Tibial nerve (tissue), 4 donors: ENCODE results near the gene TNFRSF12A. TPM values are rescaled to one million over a fixed set of nuclear protein-coding genes. Genes with fewer than 3 reads are reported as not detected.
A peak's percentile ranks its signal among the peaks of the same experiment; 100 is the strongest.

Source experiments
- DNase-seq, 2 donors: peaks; one replicate each; pipeline ENCODE4 v3.0.0-alpha.2; 2019; ENCODE audit warnings: low spot score in 2 of 2
- H3K27ac ChIP-seq, 4 donors: fragments of 200-600 bp; sonication (generic) in 3 of 4; one replicate each; pipeline ENCODE4 v1.5.1; 2017 to 2019; ENCODE audit warnings: mild to moderate bottlenecking in 1 of 4
- H3K27me3 ChIP-seq, 2 donors: fragments of 200-600 bp; sonication (generic) in 1 of 2; one replicate each; pipeline versions ENCODE4 v1.5.1 to v1.6.0; 2017 to 2019
- H3K36me3 ChIP-seq, 3 donors: fragments of 200-600 bp; sonication (generic); one replicate each; pipeline ENCODE4 v1.5.1; 2018 to 2019
- H3K4me1 ChIP-seq, 4 donors: fragments of 200-600 bp; sonication (generic) in 3 of 4; one replicate each; pipeline ENCODE4 v1.5.1; 2017 to 2019
- H3K4me3 ChIP-seq, 4 donors: fragments of 200-600 bp; sonication (generic) in 3 of 4; one replicate each; pipeline ENCODE4 v1.5.1; 2017 to 2019; ENCODE audit warnings: mild to moderate bottlenecking in 1 of 4, moderate library complexity in 1 of 4
- H3K9me3 ChIP-seq, 4 donors: fragments of 200-600 bp; sonication (generic) in 3 of 4; one replicate each; pipeline ENCODE4 v1.5.1; 2017 to 2019
- EP300 ChIP-seq, 2 donors: sonication (generic); formaldehyde crosslinking; IDR thresholded peaks; one replicate each; pipeline ENCODE4 v1.6.1; 2017; ENCODE audit warnings: antibody characterized with exemption in 2 of 2, mild to moderate bottlenecking in 1 of 2
- POLR2A ChIP-seq, 2 donors: fragments of 450-650 bp; IDR thresholded peaks; one replicate each; pipeline ENCODE4 v1.6.1; 2017; ENCODE audit warnings: antibody characterized with exemption in 2 of 2, mild to moderate bottlenecking in 2 of 2, moderate library complexity in 2 of 2
- WGBS, 2 donors: methylation state at CpG; one replicate each; pipeline ENCODE4 v1.1.5; 2018; 5-methylcytosine and 5-hydroxymethylcytosine counted together
- total RNA-seq, 4 donors: library from RNA; depleted of rRNA; stranded (reverse); fragments of >200 nt; gene quantifications; one replicate each; pipeline ENCODE4 v1.1.0, GENCODE V29; 2016
- TF ChIP-seq, protein P1 (sequence below), 5 experiments: fragments of 200-600 bp in 3 of 5; fragments of 450-650 bp in 2 of 5; sonication (generic) in 3 of 5; IDR thresholded peaks; one replicate each; pipeline ENCODE4 v1.5.1; 2016 to 2019; ENCODE audit warnings: antibody characterized with exemption in 5 of 5, mild to moderate bottlenecking in 3 of 5, moderate library complexity in 2 of 5

TNFRSF12A gene
- total RNA-seq, 4 donors from 2014 or later: 2.4 to 47.4 (median 11.5) TPM

GRCh38 chr16:3045758-3046640, 25.8 kb downstream of the TNFRSF12A start, which contains the start of gene MMP25:
Gene MMP25, plus strand, starts transcription at chr16:3046561. Its CDS starts 357 bp downstream, at chr16:3046918.
- Histone ChIP-seq H3K4me1 (peaks cover 0 to 22% (median 15%) of the 10 kb centered on the region in 4 donors), H3K27ac (no peak within 1 kb of the TSS), H3K27me3 (peaks cover 0 to 85% of the 10 kb centered on the region in 2 donors), H3K4me3 (peak within 1 kb of the TSS; percentile 14 to 46 (median 36)), H3K9me3 (no peaks in the 10 kb centered on the region), H3K36me3 (no peaks in the 10 kb centered on the region)
- DNase-seq: no peak
- TF ChIP-seq, protein P1, sequence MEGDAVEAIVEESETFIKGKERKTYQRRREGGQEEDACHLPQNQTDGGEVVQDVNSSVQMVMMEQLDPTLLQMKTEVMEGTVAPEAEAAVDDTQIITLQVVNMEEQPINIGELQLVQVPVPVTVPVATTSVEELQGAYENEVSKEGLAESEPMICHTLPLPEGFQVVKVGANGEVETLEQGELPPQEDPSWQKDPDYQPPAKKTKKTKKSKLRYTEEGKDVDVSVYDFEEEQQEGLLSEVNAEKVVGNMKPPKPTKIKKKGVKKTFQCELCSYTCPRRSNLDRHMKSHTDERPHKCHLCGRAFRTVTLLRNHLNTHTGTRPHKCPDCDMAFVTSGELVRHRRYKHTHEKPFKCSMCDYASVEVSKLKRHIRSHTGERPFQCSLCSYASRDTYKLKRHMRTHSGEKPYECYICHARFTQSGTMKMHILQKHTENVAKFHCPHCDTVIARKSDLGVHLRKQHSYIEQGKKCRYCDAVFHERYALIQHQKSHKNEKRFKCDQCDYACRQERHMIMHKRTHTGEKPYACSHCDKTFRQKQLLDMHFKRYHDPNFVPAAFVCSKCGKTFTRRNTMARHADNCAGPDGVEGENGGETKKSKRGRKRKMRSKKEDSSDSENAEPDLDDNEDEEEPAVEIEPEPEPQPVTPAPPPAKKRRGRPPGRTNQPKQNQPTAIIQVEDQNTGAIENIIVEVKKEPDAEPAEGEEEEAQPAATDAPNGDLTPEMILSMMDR (IDR thresholded peaks at IDR 0.05): no peak
- no peak for TF ChIP-seq POLR2A (IDR thresholded peaks at IDR 0.05)
- 1% methylated on average over 33 to 50 of the region's 86 CpGs for WGBS, 2 donors

GRCh38 chr16:3046641-3047386, 26.6 kb downstream of the TNFRSF12A start:
- H3K36me3 ChIP-seq: no peaks in the 10 kb centered on the region
- TF ChIP-seq EP300 (IDR thresholded peaks at IDR 0.05) (no peak), POLR2A (IDR thresholded peaks at IDR 0.05) (no peak)
- TF ChIP-seq, protein P1 (IDR thresholded peaks at IDR 0.05): no peak
- H3K27ac ChIP-seq: no peak overlapping the region
- 4 to 5% methylated on average over 16 to 20 of the region's 54 CpGs for WGBS, 2 donors
- H3K4me1 ChIP-seq: peaks cover 0 to 22% (median 15%) of the 10 kb centered on the region in 4 donors
- no peaks in the 10 kb centered on the region for H3K9me3 ChIP-seq
- H3K4me3 ChIP-seq: peak overlapping the region in 3 of 4 donors; percentile 14 to 46 (median 34)
- no peak for DNase-seq
- H3K27me3 ChIP-seq: peaks cover 0 to 79% of the 10 kb centered on the region in 2 donors

- 18 to 34% methylated on average over 10 to 13 of the region's 13 CpGs for WGBS, 2 donors
- DNase-seq: no peak
- Histone ChIP-seq H3K27ac (no peak overlapping the region), H3K4me1 (peaks cover 0 to 22% (median 15%) of the 10 kb centered on the region in 4 donors), H3K36me3 (no peaks in the 10 kb centered on the region), H3K4me3 (no peak overlapping the region), H3K9me3 (no peaks in the 10 kb centered on the region), H3K27me3 (peaks cover 0 to 75% of the 10 kb centered on the region in 2 donors)
- TF ChIP-seq EP300 (IDR thresholded peaks at IDR 0.05) (no peak), POLR2A (IDR thresholded peaks at IDR 0.05) (no peak)
- TF ChIP-seq, protein P1 (IDR thresholded peaks at IDR 0.05): no peak
These were observed 27.2 kb downstream of the TNFRSF12A start for GRCh38 chr16:3047387-3047720.

GRCh38 chr16:3049921-3050481, 29.8 kb downstream of the TNFRSF12A start:
- H3K4me3 ChIP-seq: no peak overlapping the region
- peaks cover 0 to 8% (median 0%) of the 10 kb centered on the region in 3 donors for H3K36me3 ChIP-seq
- peaks cover 0 to 21% (median 15%) of the 10 kb centered on the region in 4 donors for H3K4me1 ChIP-seq
- TF ChIP-seq, protein P1 (IDR thresholded peaks at IDR 0.05): no peak
- TF ChIP-seq EP300 (IDR thresholded peaks at IDR 0.05) (no peak), POLR2A (IDR thresholded peaks at IDR 0.05) (no peak)
- 78 to 81% methylated on average over 12 to 26 of the region's 26 CpGs for WGBS, 2 donors
- DNase-seq: no peak
- no peak overlapping the region for H3K27ac ChIP-seq
- H3K27me3 ChIP-seq: peaks cover 0 to 49% of the 10 kb centered on the region in 2 donors
- H3K9me3 ChIP-seq: no peaks in the 10 kb centered on the region
